GM12872 (cell line): ENCODE measurements around the gene EZH2.

Source experiments
- TF ChIP-seq, protein P1 (sequence below): IDR thresholded peaks from 3 replicates; pipeline ENCODE4 v1.5.1; 2011; ENCODE audit warnings: low read depth, mild to moderate bottlenecking, low read length, moderate library complexity; ENCODE audit not compliant: insufficient read depth

EZH2 gene

DNA sequence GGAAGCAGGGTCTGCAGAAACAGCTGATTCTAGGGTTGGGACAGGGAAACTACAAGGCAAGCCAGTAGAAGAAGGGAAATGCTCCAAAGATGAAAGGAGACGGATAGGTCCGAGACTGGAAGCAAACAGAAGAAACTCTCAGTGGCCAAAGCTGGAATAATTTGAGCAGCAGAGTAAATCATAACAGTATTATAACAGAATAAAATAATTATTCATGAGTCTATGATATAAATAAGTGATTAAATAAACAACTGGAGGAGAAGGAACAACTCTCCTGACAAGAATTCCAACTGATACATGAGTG, 27.6 kb downstream of the EZH2 start:
- TF ChIP-seq, protein P1, sequence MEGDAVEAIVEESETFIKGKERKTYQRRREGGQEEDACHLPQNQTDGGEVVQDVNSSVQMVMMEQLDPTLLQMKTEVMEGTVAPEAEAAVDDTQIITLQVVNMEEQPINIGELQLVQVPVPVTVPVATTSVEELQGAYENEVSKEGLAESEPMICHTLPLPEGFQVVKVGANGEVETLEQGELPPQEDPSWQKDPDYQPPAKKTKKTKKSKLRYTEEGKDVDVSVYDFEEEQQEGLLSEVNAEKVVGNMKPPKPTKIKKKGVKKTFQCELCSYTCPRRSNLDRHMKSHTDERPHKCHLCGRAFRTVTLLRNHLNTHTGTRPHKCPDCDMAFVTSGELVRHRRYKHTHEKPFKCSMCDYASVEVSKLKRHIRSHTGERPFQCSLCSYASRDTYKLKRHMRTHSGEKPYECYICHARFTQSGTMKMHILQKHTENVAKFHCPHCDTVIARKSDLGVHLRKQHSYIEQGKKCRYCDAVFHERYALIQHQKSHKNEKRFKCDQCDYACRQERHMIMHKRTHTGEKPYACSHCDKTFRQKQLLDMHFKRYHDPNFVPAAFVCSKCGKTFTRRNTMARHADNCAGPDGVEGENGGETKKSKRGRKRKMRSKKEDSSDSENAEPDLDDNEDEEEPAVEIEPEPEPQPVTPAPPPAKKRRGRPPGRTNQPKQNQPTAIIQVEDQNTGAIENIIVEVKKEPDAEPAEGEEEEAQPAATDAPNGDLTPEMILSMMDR = no peak

DNA sequence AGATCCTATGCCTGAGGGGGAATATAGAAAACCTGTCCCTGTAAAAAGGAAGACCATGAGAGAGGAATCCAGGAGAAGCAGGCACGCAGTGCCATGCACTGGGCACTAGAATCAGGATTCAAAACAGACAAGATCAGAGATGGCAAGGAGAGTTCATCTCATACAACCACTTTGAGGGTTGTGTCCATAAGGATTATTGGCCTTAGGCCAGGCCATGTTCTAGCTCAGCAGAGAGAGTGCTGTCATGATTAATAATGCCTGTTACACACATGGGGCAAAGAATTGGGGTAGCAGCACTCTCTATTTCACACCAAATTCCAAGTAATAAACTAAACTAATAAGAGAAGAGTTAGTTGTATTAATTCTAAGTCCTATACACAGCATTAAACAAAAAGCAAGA, 29.1 kb downstream of the EZH2 start:
- TF ChIP-seq, protein P1 = no peak

DNA sequence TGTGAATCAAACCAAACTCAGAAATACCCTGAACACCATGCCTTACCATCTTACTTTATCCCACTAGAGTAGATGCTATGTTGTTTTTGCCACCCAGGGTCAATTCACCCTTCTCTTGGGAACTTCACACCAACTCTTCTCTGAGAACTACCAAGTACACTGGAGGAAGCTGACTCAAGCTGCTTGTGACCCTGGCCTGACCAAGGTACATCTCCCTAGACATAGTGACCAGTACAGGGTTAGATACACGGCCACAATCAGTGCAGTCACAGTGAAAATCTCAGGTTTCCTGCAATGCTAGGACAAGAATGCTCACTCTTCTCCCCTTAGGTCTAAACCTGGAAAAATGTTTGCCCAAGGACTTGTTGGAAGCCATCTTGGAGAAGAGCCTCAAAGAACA, 31.8 kb downstream of the EZH2 start:
- TF ChIP-seq, protein P1 = no peak

DNA sequence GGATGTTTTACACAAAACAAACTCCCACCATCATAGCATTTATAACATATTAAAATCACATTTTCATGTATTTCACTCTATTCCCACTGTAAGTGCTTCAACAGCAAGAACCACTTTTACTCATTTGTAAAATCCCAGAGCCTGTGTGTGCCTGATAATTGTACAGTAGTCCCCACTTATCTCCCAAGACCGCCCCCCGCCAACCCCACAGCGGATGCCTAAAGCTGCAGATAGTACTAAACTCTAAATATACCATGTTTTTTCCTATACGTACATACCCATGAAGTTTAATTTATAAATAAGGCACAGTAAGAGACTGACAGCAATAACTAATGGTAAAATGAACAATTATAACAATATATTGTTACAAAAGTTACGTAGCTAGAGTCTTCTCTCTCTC, 33.5 kb downstream of the EZH2 start:
- TF ChIP-seq, protein P1 = no peak

DNA sequence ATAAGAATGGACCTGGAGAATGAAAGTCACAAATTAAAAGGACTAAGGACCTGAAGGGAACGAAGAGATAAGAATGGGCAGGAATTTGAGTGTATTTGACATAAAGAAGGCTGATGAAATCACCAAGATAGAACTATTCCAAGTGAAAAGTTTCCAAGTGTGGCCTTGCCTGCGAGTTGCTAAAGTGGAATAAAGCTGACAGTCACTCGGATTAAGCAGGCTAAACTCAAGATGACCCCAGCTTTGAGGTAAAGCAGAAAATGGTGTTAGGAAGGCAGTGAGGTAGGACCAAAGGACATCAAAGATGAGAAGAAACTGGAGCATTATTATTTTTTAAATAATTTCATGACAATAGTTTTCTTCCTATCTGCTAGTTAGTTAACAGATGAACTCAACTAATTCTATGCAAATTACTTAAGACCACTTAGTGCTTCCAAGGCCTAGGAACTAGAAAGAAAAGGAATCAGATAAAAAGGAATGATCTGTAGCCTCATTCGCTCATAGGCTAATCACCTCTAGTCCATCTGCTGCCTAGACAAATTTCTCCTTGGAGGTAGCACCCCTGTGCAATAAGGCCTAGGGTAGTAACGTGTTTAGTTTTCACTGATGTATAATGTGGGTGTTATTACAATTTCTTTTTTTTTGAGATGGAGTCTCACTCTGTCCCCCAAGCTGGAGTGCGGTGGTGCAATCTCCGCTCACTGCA, 34.5 kb downstream of the EZH2 start:
- TF ChIP-seq, protein P1 = no peak

DNA sequence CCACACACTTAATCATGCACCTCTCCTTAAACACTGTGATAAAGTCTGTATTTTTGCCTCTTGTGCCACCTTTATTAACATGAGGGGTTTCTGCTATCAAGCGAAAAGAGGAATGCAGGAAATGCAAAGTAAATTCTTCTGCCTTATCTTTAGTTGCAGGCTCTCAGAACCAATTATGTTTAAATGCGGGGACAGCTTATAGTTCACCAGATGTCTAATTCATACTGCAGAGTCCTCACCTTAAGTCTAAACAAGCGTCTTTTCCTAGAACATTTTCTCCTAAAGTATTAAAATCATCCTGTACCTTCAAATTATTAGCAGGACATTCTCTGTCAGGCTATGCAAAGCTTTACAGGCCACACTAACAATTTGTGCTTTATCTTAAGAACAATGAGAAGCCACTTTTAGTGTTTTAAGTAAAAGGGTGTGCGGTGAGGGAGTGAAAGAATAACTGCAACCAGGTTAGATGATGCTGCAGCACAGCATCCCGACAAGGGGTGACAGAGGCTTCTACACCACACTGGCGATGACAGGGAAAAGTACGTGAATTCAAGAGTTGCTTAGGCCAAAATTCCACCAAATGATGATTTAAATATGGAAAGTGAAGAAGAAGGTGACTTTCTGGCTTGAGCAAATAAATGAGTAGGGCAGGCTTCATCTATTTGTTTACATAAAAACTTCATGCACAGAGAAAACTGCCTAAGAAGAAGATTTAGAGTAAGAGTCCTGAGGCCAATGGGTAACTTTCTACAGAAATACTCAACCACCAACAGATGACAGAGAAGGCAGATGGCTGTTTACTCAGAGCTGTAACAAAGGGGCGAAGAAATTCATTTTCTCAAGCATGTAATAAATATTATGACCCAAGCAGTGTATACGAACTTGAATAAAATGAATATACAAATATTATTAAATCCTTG, 36.0 kb downstream of the EZH2 start:
- TF ChIP-seq, protein P1 = no peak

DNA sequence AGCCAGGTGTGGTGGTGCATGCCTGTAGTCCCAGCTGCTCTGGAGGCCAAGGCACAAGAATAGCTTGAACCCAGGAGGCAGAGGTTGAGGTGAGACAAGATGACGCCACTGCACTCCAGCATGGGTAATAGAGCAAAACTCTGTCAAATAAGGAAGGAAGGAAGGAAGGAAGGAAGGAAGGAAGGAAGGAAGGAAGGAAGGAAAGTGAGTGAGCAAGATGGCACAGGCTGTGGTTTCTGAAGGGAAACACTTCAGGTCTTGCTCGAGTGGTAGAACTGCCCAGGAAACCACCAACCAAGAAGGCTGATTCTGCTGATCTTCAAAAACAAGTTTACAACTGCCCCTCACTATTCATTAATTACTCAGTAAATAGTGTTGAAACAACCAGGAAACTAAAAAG, 45.2 kb downstream of the EZH2 start:
- TF ChIP-seq, protein P1 = no peak
